H1 (cell line): ENCODE measurements around the gene TMX2. TPM values are rescaled to one million over a fixed set of nuclear protein-coding genes. Genes with fewer than 3 reads are reported as not detected.
A peak's percentile ranks its signal among the peaks of the same experiment; 100 is the strongest.

Experiments used
- CTCF ChIA-PET: fragments of 300-600 bp; sonication (Branson Sonifier 250); formaldehyde crosslinking; loops from one replicate; lab custom pipeline; 2021; ENCODE audit not compliant: partially characterized antibody; lab: Charles Lee
- POLR2A ChIA-PET: fragments of 300-600 bp; sonication (Branson Sonifier 250); formaldehyde crosslinking; loops from one replicate; lab custom pipeline; 2021; ENCODE audit warnings: inconsistent platforms; ENCODE audit not compliant: partially characterized antibody; lab: Charles Lee
- DNase-seq, 2 experiments: peaks; one replicate each; pipeline versions ENCODE4 v3.0.0 to v3.0.0-alpha.2; 2010 to 2022; ENCODE audit warnings: low spot score in 2 of 2, low read depth in 1 of 2, mixed read lengths in 1 of 2
- FAIRE-seq: peaks from 2 replicates; lab custom pipeline; 2011; peaks lifted over from hg19 to GRCh38; lab: Jason Lieb, UNC
- H2AFZ ChIP-seq: 2 replicates; pipeline ENCODE4 v1.8.1; 2012; ENCODE audit warnings: low read length, inconsistent platforms
- H2AK5ac ChIP-seq: 2 replicates; pipeline ENCODE4 v1.6.1; 2013; ENCODE audit warnings: low read depth, low read length
- H2BK120ac ChIP-seq: replicated peaks from 2 replicates; pipeline ENCODE3; 2013; ENCODE audit warnings: low read depth, low read length, inconsistent platforms
- H2BK12ac ChIP-seq: 2 replicates; pipeline ENCODE4 v1.6.1; 2013; ENCODE audit warnings: low read depth, low read length
- H2BK15ac ChIP-seq: 2 replicates; pipeline ENCODE4 v1.6.1; 2013; ENCODE audit warnings: low read length
- H2BK20ac ChIP-seq: 2 replicates; pipeline ENCODE4 v1.6.1; 2013; ENCODE audit warnings: low read length
- H2BK5ac ChIP-seq: 2 replicates; pipeline ENCODE4 v1.6.1; 2013; ENCODE audit warnings: low read depth, low read length
- H3K14ac ChIP-seq: 2 replicates; pipeline ENCODE4 v1.6.1; 2013; ENCODE audit warnings: inconsistent platforms; ENCODE audit not compliant: insufficient read length
- H3K18ac ChIP-seq: 2 replicates; pipeline ENCODE4 v1.6.1; 2013; ENCODE audit warnings: low read length; ENCODE audit errors: extremely low read depth
- H3K23ac ChIP-seq: 2 replicates; pipeline ENCODE4 v1.6.1; 2013; ENCODE audit warnings: inconsistent platforms; ENCODE audit not compliant: insufficient read length
- H3K23me2 ChIP-seq: 2 replicates; pipeline ENCODE4 v1.6.1; 2013; ENCODE audit warnings: low read depth, low read length
- H3K27ac ChIP-seq: 2 replicates; pipeline ENCODE4 v1.6.1; 2011; ENCODE audit warnings: low read depth, low read length, inconsistent platforms
- H3K27me3 ChIP-seq, 4 experiments: replicated peaks in 1 of 4; 1 replicate in 1 of 4; 2 replicates in 3 of 4; pipeline versions ENCODE4 v1.6.1 to v1.8.1; 2011 to 2013; ENCODE audit warnings: low read length in 3 of 4, mild to moderate bottlenecking in 3 of 4, inconsistent platforms in 2 of 4, mixed read lengths in 2 of 4, moderate library complexity in 1 of 4; ENCODE audit not compliant: control insufficient read depth in 3 of 4, insufficient read depth in 3 of 4; ENCODE audit errors: extremely low read depth in 1 of 4
- H3K36me3 ChIP-seq, 4 experiments: 2 replicates each; pipeline versions ENCODE4 v1.6.1 to v1.8.1; 2011 to 2013; ENCODE audit warnings: mild to moderate bottlenecking in 4 of 4, low read length in 3 of 4, moderate library complexity in 2 of 4, control low read depth in 1 of 4, inconsistent platforms in 1 of 4; ENCODE audit not compliant: insufficient read depth in 4 of 4, control insufficient read depth in 2 of 4
- H3K4ac ChIP-seq: replicated peaks from 2 replicates; pipeline ENCODE3; 2013; ENCODE audit warnings: low read length, low read depth, mixed read lengths, inconsistent platforms; ENCODE audit not compliant: insufficient read length
- H3K4me1 ChIP-seq, 4 experiments: replicated peaks in 1 of 4; 1 replicate in 1 of 4; 2 replicates in 3 of 4; pipeline versions ENCODE4 v1.6.1 to v1.8.1; 2011 to 2013; ENCODE audit warnings: low read length in 3 of 4, inconsistent platforms in 2 of 4, mixed read lengths in 1 of 4; ENCODE audit not compliant: insufficient read depth in 4 of 4, control insufficient read depth in 3 of 4
- H3K4me2 ChIP-seq, 2 experiments: 2 replicates each; pipeline versions ENCODE4 v1.6.1 to v1.8.1; 2011 to 2013; ENCODE audit warnings: low read depth in 2 of 2, low read length in 2 of 2, control low read depth in 1 of 2, inconsistent platforms in 1 of 2, mild to moderate bottlenecking in 1 of 2; ENCODE audit not compliant: insufficient read depth in 1 of 2
- H3K4me3 ChIP-seq, 4 experiments: fragments of 200-600, 300-600 bp in 1 of 4; sonication (generic), shearing (Covaris generic), sonication (Bioruptor Twin) in 1 of 4; 2 replicates each; pipeline versions ENCODE4 v1.5.1 to v1.8.1; 2011 to 2016; ENCODE audit warnings: low read length in 4 of 4, low read depth in 3 of 4, control low read depth in 2 of 4, inconsistent platforms in 2 of 4, mild to moderate bottlenecking in 2 of 4, mixed read lengths in 1 of 4, moderate library complexity in 1 of 4; ENCODE audit not compliant: insufficient read depth in 2 of 4; ENCODE audit errors: extremely low read depth in 1 of 4
- H3K56ac ChIP-seq: replicated peaks from 2 replicates; pipeline ENCODE3; 2013; ENCODE audit warnings: low read depth, mild to moderate bottlenecking, mixed read lengths, low read length, inconsistent platforms; ENCODE audit not compliant: insufficient read length
- H3K79me1 ChIP-seq: 2 replicates; pipeline ENCODE4 v1.6.1; 2013; ENCODE audit warnings: low read depth, low read length, control low read depth
- H3K79me2 ChIP-seq, 2 experiments: 2 replicates each; pipeline versions ENCODE4 v1.6.1 to v1.8.1; 2012 to 2013; ENCODE audit warnings: low read length in 2 of 2, mild to moderate bottlenecking in 2 of 2, inconsistent platforms in 1 of 2; ENCODE audit not compliant: insufficient read depth in 2 of 2, control insufficient read depth in 1 of 2
- H3K9ac ChIP-seq, 4 experiments: replicated peaks in 1 of 4; 1 replicate in 1 of 4; 2 replicates in 3 of 4; pipeline versions ENCODE4 v1.6.1 to v1.8.1; 2011 to 2013; ENCODE audit warnings: low read depth in 3 of 4, low read length in 3 of 4, control low read depth in 2 of 4, mild to moderate bottlenecking in 2 of 4, moderate library complexity in 2 of 4, inconsistent platforms in 1 of 4; ENCODE audit errors: extremely low read depth in 1 of 4
- H3K9me3 ChIP-seq, 2 experiments: 2 replicates each; pipeline versions ENCODE4 v1.6.1 to v1.8.1; 2012 to 2013; ENCODE audit warnings: mild to moderate bottlenecking in 2 of 2, moderate library complexity in 2 of 2, control low read depth in 1 of 2, inconsistent platforms in 1 of 2, low read depth in 1 of 2, low read length in 1 of 2, mixed read lengths in 1 of 2; ENCODE audit not compliant: insufficient read depth in 2 of 2
- H4K20me1 ChIP-seq, 2 experiments: replicated peaks in 1 of 2; 2 replicates each; pipeline versions ENCODE3 to v1.8.1; 2011 to 2013; ENCODE audit warnings: inconsistent platforms in 2 of 2, low read length in 2 of 2, mild to moderate bottlenecking in 1 of 2; ENCODE audit not compliant: insufficient read depth in 2 of 2, control insufficient read depth in 1 of 2
- H4K5ac ChIP-seq: 2 replicates; pipeline ENCODE4 v1.6.1; 2013; ENCODE audit warnings: low read length, low read depth, mixed read lengths, inconsistent platforms; ENCODE audit not compliant: insufficient read length
- H4K8ac ChIP-seq: 2 replicates; pipeline ENCODE4 v1.8.0; 2013; ENCODE audit warnings: mild to moderate bottlenecking, moderate library complexity, low read length, inconsistent platforms; ENCODE audit not compliant: insufficient read depth; ENCODE audit errors: extremely low read depth
- H4K91ac ChIP-seq: replicated peaks from 2 replicates; pipeline ENCODE3; 2013; ENCODE audit warnings: low read length, mixed read lengths, inconsistent platforms; ENCODE audit not compliant: insufficient read length
- BRCA1 ChIP-seq: IDR thresholded peaks from 2 replicates; pipeline ENCODE4 v1.6.1; 2012; ENCODE audit warnings: low read depth, low read length, improper control_type of control experiment
- WGBS, 2 experiments: shearing (Covaris generic) in 1 of 2; methylation state at CpG; one replicate each; pipeline versions ENCODE4 v1.1.6 to v1.1.7; 2013 to 2015; ENCODE audit warnings: low lambda C conversion rate in 2 of 2, mixed read lengths in 2 of 2, inconsistent platforms in 1 of 2, low coverage in 1 of 2, missing lambda C conversion rate in 1 of 2; ENCODE audit not compliant: insufficient replicate concordance in 2 of 2, insufficient coverage in 1 of 2, insufficient read length in 1 of 2; ENCODE audit errors: extremely low coverage in 1 of 2, missing lambda C conversion rate in 1 of 2; 5-methylcytosine and 5-hydroxymethylcytosine counted together
- polyA plus RNA-seq, 7 experiments: library from polyadenylated mRNA; depleted of rRNA in 3 of 7; stranded (reverse) in 5 of 7; unstranded in 2 of 7; fragments of >200 nt in 5 of 7; fragments of 200-250 nt in 2 of 7; gene quantifications; 1 replicate in 5 of 7; 2 replicates in 1 of 7; 4 replicates in 1 of 7; pipeline versions ENCODE4 v1.2.1 to v1.2.3, GENCODE V29; 2011 to 2013; ENCODE audit warnings: missing spikeins in 2 of 7, mixed read lengths in 2 of 7
- total RNA-seq: library from RNA; stranded (reverse); fragmentation: NEBNext Ultra II Directional; extraction: Animal tissue kit (Norgen Biotek cat#: 25700); gene quantifications from 2 replicates; pipeline ENCODE4 v1.2.1, GENCODE V29; 2021

TMX2 gene
- total and polyA plus RNA-seq, 2 of the 8 experiments (the other 6 are each of a cell fraction or from before 2014, with no cell fraction given) = 70.4 to 100.0 TPM

DNA sequence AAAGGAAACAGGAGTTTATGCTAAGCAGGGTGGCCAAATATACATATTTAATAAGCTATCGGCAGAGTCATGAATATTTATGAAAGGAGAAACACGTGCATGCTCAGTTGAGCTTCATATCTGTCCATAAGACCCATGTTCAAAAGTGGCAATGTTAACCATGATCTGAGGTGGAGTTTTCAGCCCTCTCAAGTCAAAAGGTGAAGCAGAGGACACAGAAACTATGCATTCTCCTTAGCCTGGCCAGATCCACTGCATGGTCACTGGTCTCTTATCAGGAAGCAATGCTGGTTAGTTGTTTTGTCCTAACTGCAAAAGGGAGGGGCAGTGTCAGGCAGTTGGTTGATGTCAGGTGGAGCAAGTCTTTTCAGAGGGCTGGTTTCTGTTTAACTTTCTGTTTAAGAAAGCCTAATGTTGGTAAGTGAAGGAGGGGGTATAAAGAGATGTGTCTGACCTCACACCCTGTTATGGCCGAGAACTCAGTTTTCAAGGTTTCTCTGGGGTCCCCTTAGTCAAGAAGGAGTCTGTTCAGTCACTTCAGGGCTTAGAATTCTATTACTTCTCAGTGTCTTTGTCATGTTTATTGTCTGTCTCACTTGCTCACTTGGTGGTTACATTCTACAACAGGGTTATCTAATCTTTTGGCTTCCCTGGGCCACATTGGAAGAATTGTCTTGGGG is 23.4 kb downstream of the TMX2 start:
- no peak overlapping the region for H2BK15ac ChIP-seq
- no peak overlapping the region for H2AFZ ChIP-seq
- no peaks in the 10 kb centered on the region for H3K9me3 ChIP-seq
- 79% methylated on average over 3 of the region's 3 CpGs; no CpG with 5 or more reads in 1 of the 2 experiments for WGBS, 2 experiments
- H3K79me2 ChIP-seq = peaks cover 0 to 24% of the 10 kb centered on the region in 2 experiments; a peak in 2 of 4 replicates
- H3K4ac ChIP-seq = no peak overlapping the region
- CTCF ChIA-PET = interaction anchor here (0.6 to 1.6 kb wide), 9 partner anchors 9 to 209 kb away, joined by 3 to 6 read pairs (median 3); no protein-coding TSS in a partner anchor
- no peak overlapping the region for H3K23ac ChIP-seq
- TF ChIP-seq BRCA1 = no peak
- H3K56ac ChIP-seq = no peak overlapping the region
- peaks cover 8 to 29% (median 24%) of the 10 kb centered on the region in 4 experiments for H3K36me3 ChIP-seq
- H4K8ac ChIP-seq = no peak overlapping the region
- H3K27ac ChIP-seq = no peak overlapping the region
- H2AK5ac ChIP-seq = no peak overlapping the region
- H2BK120ac ChIP-seq = no peak overlapping the region
- no peak overlapping the region for H3K4me3 ChIP-seq
- no peak overlapping the region for H2BK5ac ChIP-seq
- no peak overlapping the region for H3K18ac ChIP-seq
- peaks cover 0 to 6% of the 10 kb centered on the region in 2 experiments for H4K20me1 ChIP-seq
- H3K79me1 ChIP-seq = peaks cover 2% of the 10 kb centered on the region; the same call in 1 of the 2 replicates
- no peak overlapping the region for H3K14ac ChIP-seq
- H3K4me2 ChIP-seq = peak overlapping the region; percentile 8 to 9; a peak in 1 of 4 replicates
- H3K9ac ChIP-seq = no peak overlapping the region
- H2BK20ac ChIP-seq = no peak overlapping the region
- no peak for DNase-seq
- H3K23me2 ChIP-seq = no peaks in the 10 kb centered on the region
- peaks cover 0 to 10% (median 2%) of the 10 kb centered on the region in 4 experiments; a peak in 3 of 7 replicates for H3K4me1 ChIP-seq
- H4K91ac ChIP-seq = no peak overlapping the region
- no peak for FAIRE-seq
- no peak overlapping the region for H4K5ac ChIP-seq
- POLR2A ChIA-PET = interaction anchor here (0.6 to 2.5 kb wide), 10 partner anchors 8 to 43 kb away, joined by 3 to 16 read pairs (median 4); partner anchors contain the start of genes MED19 and TMX2
- no peak overlapping the region for H2BK12ac ChIP-seq
- H3K27me3 ChIP-seq = no peaks in the 10 kb centered on the region
